Gastroesophageal sphincter (tissue), 3 donors: ENCODE results near the gene CCHCR1.
"Not testable (repeated sequence)": the region's sequence is repeated elsewhere in the genome, so short reads cannot be mapped to it uniquely, and the experiment has no call there.

ENCODE experiments used
- EP300 ChIP-seq: sonication (generic); formaldehyde crosslinking; IDR thresholded peaks from one replicate; pipeline ENCODE4 v1.6.1; 2017; ENCODE audit warnings: antibody characterized with exemption, mild to moderate bottlenecking
- POLR2A ChIP-seq, 2 donors: fragments of 450-650 bp; IDR thresholded peaks; one replicate each; pipeline ENCODE4 v1.6.1; 2017; ENCODE audit warnings: antibody characterized with exemption in 2 of 2, mild to moderate bottlenecking in 2 of 2, moderate library complexity in 1 of 2
- TF ChIP-seq, protein P1 (sequence below), 4 experiments: fragments of 200-600 bp in 2 of 4; fragments of 450-650 bp in 2 of 4; sonication (generic) in 1 of 4; IDR thresholded peaks; one replicate each; pipeline ENCODE4 v1.5.1; 2017 to 2019; ENCODE audit warnings: antibody characterized with exemption in 4 of 4, mild to moderate bottlenecking in 2 of 4, moderate library complexity in 2 of 4

DNA sequence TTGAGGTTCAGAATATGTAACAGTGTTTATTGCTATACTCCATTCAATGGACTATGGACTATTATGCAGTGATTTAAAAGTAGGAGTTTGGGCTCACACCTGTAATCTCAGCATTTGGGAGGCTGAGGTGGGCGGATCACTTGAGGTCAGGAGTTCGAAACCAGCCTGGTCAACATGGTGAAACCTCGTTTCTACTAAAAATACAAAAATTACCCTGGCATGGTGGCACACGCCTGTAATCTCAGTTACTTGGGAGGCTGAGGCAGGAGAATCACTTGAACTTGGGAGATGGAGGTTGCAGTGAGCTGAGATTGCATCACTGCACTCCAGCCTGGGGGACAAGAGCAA is 41.5 kb upstream of the CCHCR1 start:
- TF ChIP-seq, protein P1, sequence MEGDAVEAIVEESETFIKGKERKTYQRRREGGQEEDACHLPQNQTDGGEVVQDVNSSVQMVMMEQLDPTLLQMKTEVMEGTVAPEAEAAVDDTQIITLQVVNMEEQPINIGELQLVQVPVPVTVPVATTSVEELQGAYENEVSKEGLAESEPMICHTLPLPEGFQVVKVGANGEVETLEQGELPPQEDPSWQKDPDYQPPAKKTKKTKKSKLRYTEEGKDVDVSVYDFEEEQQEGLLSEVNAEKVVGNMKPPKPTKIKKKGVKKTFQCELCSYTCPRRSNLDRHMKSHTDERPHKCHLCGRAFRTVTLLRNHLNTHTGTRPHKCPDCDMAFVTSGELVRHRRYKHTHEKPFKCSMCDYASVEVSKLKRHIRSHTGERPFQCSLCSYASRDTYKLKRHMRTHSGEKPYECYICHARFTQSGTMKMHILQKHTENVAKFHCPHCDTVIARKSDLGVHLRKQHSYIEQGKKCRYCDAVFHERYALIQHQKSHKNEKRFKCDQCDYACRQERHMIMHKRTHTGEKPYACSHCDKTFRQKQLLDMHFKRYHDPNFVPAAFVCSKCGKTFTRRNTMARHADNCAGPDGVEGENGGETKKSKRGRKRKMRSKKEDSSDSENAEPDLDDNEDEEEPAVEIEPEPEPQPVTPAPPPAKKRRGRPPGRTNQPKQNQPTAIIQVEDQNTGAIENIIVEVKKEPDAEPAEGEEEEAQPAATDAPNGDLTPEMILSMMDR (IDR thresholded peaks at IDR 0.05), result not testable (repeated sequence)
- not testable (repeated sequence) for TF ChIP-seq POLR2A (IDR thresholded peaks at IDR 0.05); EP300
